HG03097 (cell line): ENCODE measurements around the gene JSRP1.

Experiments used
- ATAC-seq: cut with Tn5 transposase; IDR thresholded peaks from one replicate; pipeline ENCODE4 v1.9.1; 2021; ENCODE audit not compliant: unreplicated experiment, low FRiP score

The JSRP1 gene

DNA sequence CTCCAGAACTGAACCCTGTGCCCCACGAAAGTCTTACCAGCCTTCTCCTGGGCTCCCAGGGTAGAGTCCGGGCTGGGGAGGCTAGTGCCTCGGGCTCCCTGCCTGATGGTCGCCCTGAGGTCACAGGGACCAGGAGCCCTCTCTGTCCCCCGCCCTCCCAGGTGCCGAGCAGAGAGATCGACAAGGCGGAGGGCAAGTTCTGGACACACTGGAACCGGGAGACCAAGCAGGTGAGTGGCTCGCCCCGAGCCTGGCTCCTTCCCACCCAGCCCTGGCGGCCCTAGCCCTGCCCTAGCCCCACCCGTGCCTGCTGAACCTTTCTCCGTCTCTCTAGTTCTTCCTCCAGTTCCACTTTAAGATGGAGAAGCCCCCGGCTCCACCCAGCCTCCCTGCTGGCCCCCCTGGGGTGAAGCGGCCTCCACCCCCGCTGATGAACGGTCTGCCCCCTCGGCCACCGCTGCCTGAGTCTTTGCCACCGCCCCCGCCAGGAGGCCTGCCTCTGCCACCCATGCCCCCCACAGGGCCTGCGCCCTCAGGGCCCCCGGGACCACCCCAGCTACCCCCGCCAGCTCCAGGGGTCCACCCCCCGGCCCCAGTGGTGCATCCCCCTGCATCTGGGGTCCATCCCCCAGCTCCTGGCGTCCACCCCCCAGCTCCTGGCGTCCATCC lies 8.7 kb downstream of the JSRP1 start:
- ATAC-seq: no peak

DNA sequence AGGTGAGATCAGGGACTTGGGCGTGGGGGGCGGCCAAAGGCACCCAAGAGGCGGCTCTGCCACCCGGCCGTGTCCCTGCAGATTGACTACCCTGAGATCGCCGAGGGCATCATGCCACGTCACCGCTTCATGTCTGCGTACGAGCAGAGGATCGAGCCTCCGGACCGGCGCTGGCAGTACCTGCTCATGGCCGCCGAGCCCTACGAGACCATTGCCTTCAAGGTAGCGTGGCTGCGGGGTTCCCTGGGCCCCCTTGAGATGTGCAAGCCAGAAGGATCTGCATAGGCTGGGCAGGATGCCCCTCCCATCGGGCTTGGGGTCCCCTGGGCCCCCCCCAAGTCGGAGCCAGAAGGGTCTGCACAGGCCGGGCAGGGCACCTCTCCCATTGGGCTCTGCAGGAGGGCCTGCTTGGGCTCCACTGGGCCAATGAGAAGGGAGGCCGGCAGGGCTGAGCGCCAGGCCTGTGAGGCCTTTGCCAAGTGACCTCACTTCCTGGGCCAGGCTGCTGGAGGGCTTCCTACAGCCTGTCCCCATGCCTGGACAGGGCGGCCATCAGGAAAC lies 9.3 kb downstream of the JSRP1 start:
- ATAC-seq: no peak

DNA sequence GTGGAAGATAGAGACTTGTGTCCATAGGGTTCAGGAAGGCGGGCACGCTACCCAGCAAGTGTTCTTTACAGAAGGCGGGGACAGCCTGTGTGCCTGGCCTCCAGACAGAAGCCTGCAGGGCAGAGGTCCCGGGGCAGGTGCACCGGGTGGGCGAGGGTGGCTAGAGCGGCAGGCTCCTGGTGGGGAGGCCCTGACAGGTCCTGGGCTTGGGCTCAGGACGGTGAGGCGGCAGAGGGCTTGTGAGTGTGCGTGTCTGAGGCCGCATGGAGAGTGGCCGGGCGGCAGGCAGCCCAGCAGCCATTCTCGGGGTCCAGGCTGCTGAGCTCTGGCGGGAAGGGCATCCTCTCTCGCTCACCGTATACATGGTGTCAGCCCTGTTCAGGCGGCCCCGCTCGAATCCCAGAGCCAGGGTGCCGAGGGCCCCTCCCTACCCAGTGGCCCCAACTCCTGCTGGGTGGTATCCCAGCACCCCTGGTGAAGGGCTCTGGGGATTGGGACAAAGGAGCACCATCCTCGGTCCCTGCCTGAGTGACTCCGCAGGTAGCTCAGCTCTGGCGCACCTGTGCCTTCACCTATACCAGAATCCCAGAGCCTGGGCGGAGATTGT lies 10.1 kb downstream of the JSRP1 start:
- no peak for ATAC-seq

DNA sequence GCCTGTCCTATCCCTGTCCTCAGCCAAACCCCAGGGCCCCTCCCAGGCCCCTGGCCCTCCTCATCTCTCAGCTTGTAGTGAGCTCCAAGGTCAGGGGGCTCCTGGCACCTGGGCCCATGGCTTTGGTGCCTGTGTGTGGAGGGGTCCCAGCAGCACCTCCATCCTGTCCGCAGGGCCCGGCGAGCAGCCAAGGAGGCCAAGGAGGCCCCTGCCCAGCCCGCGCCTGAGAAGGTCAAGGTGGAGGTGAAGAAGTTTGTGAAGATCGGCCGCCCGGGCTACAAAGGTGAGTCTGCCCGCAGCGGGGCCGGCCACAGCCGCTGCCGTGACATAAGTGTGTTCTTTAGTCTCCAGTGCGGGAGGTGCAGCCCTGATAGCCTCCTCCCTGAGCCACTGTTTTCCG lies 10.9 kb downstream of the JSRP1 start:
- ATAC-seq: no peak

DNA sequence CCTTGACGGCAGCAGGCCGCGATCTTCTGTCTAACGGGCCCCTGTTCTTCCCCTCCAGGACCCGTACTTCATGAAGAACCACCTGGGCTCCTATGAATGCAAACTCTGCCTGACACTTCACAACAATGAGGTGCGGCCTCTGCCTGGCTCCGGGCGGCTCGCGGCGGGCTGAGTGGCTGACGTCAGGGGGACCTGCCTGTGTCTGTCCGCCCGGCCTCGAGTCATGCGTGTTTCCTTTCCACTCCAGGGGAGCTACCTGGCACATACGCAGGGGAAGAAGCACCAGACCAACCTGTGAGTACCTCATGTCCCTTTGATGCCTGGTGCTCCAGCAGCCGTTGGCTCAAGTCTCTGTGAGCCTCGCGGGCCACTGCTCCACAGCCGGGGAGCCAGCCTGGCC lies 11.7 kb downstream of the JSRP1 start:
- no peak for ATAC-seq

DNA sequence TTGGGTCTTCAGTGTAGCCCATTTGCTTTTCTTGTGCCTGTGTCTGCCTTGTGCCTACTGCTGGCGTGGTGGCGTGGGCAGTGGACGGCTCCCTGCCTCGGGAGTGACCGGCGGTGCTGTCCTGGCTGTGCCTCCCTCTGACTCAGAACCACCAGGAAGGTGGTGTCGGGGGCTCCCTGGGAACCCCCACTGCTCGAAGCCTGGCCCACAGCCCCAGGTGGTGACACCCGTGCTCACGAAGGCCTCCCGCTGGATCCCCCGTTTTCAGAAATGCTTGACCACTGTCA lies 12.1 kb downstream of the JSRP1 start:
- no peak for ATAC-seq

DNA sequence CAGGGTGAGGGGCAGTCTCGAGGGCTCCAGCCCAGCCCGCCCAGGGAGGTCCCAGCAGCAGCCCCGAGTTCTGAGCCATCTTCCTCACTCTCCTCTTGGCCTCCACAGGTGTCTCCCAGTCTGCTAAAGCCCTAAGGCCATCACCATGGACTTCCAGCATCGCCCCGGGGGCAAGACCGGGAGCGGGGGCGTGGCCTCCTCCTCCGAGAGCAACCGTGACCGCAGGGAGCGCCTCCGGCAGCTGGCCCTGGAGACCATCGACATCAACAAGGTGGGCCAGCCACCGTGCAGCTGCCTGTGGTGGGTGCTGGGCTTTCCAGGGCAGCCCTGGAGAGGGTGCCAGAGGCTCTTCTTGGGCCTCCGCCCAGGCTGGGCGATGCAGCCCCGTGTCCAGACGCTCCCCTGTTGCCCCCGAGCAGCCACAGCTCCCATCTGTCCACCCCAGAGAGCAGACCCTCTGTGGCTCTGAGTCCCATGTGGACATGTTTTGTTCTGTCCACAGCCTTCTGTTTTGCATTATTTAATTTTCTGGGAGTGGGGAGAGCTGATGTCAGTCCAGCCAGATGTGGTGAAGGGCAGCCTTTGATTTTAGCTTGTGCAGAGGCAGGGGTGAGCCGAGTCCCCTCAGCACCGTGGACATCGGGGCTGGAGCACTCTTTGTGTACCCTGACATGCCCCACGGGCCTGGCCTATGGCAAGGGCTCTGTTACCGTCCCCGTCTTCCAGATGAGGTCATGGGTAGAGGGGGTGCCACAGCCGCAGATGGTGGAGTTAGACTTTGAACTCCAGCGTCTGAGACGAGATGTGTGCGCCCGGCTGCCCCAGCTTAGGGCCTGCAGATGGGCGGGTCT lies 12.7 kb downstream of the JSRP1 start:
- no peak for ATAC-seq

DNA sequence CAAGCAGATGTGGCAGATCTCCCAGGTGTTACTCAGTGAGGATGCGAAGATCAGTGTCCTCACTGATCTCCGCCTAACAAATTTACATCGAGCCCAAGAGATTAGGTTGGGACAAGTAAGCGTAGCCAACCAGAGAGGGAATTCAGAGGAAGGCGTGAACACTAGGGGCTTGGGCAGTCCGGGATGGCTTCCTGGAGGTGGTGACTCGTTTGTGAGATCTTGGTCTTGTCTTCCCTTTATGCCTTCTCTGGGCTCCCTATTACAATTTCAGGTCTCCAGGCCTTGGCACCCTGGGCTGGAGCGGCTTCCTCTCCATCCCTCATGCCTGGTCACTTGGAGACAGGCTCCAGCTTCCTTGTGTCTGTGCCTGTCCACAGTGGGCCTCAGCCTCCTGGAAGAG lies 13.4 kb downstream of the JSRP1 start:
- no peak for ATAC-seq

DNA sequence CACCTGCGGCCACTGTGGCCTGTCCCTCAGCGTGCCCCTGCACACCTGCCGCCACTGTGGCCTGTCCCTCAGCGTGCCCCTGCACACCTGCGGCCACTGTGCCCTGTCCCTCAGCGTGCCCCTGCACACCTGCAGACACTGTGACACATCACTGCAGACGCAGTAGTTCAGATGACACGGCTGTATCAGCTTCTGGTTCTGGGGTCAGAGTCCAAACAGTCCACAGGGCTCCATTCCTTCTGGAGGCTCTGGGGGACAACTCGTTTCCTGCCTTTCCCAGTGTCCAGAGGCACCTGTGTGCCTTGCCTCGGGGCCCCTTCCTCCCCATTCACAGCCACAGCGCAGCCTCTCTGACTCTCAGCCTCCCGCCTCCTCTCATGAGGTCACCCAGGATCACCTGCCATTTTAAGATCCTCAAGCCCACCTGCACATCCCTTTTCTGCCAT lies 14.1 kb downstream of the JSRP1 start:
- no peak for ATAC-seq

DNA sequence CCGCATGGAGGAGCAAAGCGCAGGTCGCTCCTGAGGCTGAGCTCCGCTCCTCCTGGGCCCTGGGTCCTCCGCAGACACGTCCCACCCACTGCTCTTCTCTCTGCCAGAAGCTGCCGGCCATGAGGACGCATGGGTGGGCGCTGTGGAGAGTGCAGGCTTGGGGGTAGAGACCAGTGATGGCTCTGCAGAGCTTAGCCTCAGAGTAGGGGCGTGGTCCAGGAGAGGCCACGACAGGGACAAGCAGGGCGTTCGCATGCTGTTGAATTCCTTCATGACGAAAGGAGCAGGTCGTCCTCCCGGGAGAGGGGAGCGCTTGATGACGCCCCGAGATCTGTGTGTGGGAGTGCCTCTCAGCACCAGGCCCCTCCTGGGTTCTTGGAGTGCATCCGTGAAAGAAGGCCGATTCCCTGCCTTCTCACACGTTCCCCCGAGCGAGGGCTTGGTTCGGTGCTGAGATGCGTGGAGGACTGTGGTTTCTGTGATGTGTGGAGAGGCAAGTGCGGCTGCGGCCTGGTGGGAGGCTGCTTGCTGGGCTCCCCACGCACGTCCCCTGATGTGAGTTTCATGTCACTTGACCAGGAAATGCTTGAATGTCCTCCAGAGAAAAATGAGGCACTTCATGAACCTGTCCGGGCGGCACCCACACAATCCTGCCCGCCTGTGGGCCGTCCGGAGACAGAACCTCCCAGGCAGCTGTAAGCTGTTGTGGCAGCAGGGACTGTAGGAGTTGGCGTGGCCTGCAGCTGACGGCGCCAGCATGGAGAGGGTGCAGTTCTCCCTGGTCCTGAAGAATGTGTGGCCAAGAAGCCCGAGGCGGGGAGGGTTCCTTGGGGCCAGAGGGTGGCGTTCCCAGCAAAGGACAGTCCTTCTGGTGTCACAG lies 15.1 kb downstream of the JSRP1 start:
- ATAC-seq: no peak

DNA sequence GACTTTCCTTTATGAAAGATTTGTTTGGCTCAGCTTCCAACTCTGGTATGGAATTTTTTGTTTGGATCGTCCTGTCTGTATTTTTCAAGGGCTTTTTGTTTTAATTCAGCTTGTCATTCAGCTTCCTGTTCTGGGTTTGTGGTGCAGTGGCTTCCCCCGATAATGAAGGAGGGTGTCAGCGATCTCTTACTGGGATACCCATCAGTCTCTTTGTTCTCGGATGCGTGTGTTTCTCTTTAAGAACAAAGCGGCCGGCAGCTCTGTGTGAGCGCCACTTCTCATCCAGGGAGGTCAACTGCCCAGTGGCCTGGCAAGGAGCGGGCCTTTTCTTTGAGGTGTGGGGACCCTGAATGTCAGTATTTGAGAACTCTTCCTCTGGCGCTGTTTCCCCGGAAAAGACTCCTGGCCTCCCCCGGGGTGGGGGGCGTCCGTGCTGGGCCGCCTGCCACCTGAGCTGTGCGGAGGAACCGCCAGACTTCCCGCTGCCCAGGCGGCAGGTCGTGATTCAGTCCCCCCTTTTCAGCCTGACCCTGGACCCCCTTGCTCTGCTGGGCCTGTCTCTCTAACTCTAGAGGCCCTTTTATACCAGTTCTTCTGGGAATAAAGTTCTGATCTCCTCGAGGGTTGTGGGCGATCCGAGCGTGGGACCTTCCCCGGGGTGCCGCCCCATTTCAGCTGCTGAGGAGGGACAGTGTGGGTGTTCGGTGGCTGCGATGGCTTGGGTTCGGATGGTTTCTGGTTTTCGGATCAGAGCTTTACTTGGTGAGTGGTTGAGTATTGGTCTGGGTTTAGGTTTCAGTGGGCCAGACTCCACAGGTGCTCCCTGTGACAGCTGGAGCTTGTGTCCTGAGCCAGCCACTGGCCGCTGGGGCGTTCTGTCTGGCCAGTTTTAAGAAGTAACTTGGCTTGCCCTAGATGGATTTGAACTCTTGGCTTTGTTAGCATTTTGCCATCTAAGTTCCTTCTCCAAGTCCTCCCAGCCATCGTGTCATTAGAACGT lies 16.1 kb downstream of the JSRP1 start:
- no peak for ATAC-seq

DNA sequence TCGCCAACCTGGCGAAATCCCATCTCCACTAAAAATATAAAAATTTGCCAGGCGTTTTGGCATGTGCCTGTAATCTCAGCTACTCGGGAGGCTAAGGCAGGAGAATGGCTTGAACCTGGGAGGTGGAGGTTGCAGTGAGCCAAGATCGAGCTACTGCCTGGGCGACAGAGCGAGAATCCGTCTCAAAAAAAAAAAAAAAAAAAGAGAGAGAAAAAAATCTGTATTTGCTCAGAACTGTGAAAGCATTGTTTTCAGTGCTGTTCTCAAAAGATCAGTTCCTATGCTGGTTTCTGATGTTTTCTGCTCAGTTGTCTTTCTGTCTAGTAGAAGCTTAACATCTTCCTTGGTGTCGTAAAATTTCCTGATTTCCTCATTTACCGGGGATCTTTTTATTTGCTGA lies 17.0 kb downstream of the JSRP1 start:
- no peak for ATAC-seq

DNA sequence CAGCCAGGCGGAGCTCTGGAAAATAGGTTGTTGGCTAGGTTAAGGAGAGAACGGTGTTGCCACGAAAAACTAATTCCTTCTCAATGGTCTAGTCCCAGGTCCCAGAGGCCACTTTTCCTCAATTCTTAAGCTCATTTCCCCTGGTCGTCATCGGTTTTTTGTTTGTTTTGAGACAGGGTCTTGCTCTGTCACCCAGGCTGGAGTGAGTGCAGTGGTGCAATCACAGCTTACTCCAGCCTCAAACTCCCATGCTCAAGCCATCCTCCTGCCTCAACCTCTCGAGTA lies 18.4 kb downstream of the JSRP1 start:
- ATAC-seq: no peak

DNA sequence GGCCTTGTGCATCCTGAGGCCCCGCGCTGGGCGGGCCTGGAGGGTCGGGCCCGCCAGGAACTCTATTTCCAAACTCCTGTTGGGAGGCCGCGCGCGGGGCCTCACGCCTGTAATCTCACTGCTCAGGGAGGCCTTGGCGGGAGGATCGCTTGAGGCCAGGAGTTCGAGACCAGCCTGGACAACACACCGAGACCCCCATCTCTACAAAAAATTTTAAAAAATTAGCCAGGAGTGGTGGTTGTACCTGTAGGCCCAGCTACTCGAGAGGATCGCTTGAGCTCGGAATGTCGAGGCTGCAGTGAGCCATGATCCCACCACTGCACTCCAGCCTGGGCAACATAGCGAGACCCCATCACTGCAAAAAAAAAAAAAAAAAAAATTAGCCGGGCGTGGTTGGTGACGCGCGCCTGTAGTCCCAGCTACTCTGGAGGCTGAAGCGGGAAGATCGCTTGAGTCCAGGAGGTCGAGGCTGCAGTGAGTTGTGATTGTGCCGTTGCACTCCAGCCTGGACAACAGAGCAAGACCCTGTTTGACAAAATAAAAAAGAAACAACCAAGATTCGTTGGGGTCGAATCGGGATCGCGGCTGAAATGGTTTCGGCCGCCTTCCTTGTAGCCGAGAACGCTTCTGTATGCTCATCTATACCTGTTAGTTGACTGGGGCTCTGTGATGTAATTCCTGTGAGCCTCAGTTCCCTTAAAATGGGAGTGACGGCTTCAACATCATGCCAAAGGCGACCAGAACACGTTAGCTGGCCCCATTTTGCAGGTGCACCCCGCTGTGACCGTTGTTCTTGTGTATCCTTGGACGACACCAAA lies 19.0 kb downstream of the JSRP1 start:
- no peak for ATAC-seq

DNA sequence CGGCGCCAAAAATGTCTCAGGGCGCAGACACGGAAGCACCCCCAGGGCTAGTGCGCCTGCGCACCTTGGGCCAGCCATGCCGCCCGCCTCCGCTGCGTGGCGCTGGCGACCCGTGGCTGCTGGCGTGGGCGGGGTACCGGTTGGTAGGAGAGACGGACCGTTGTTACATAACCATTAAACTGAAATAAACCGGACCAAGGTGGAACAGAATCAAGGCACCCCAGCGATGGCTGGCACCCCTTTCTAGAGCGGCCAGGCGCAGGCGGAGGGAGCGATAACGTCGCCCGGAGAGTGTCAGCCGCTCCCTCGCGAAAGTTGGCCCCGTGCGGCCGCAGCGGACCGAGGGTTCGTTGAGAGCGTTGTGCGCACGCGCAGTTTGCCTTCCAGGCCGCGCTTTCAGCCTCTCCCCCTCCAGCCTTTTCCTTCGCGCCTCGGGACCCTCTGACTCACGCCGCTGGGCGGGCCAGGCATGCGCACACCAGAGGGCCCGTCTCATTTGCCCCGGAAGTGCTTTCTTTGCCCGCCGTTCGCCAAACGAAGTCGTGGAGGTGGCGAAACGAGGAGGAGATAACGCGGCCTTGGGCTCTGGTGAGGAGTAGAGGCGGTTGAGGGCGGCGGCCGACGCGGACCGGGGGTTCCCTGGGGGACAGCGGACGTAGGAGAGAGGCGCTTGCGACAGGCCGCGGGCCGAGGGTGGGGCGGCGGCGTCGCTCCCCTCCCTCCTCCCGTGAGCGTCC lies 19.7 kb downstream of the JSRP1 start, which contains the start of the genes PLEKHJ1 and SF3A2:
Gene PLEKHJ1, minus strand, starts transcription at position 16 of the 737 bp plus-strand sequence. CDS start 81 bp downstream, outside the sequence.
Gene SF3A2, plus strand, starts transcription at position 511 of the 737 bp plus-strand sequence. CDS start 6,595 bp downstream, outside the sequence.
- ATAC-seq: peak; percentile 75

DNA sequence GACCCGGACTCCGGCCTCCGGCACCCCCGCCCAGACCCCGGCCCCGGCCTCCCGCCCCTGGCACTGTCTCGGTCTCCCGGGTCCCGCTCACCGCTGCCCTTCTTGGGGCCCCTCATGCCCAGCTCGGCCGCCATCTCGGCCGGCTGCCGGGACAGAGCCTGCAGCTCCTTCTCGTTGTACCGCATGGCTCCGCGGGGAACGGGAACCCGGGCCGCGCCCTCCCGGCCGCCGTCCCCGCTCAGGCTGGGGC lies 20.2 kb downstream of the JSRP1 start:
- ATAC-seq: no peak

DNA sequence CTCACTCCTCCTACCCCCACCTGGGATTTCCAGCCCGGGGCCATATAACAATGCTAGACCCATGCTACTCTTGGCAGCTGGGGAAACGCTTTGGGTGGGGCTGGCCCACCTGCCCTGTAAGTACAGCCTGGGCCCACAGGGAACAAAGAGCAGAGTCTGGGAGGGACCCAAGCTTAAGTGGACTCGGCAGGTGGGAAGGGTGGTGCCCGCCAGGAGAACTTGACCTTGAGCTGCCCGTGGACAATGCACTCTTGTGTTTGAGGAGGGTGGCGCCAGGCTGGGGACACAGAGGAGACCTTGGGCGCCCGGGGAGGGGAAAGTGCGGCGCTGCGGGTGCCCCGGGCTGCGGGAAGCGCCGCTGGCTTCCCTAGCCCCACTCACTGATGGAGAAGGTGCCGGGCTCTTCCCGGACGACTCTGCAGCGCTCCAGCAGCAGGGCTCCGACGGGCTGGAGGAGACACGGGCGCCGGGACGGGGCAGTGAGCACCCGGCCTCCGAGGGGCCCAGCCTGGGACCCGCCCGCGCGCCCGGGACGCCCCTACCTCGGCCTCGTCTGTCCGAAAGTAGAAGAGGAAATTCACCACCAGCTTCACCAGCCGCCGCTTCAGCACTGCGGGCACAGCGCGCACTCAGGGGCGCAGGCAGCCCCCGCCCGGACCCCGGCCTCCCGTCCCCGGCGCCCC lies 20.7 kb downstream of the JSRP1 start:
- ATAC-seq: peak; percentile 11

DNA sequence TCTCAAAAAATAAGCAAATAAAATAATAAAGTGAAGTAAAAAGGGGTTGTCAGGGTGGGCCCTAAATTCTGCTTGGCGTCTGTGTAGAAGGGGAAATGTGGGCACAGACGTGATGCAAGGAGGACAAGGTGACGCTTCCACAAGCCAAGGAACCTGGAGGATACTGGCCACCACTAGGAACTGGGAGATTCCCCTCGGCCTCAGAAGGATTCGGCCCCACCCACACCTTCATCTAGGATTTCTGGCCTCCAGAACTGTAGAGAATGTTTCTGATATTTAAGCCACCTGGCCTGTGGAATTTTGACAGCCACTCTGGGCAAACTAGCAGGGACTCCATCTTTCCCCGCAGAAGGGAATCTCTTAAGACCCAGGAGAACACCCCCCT lies 21.2 kb downstream of the JSRP1 start:
- ATAC-seq: no peak
